Measurements from ENCODE around the gene CLDN24.

The CLDN24 gene

DNA sequence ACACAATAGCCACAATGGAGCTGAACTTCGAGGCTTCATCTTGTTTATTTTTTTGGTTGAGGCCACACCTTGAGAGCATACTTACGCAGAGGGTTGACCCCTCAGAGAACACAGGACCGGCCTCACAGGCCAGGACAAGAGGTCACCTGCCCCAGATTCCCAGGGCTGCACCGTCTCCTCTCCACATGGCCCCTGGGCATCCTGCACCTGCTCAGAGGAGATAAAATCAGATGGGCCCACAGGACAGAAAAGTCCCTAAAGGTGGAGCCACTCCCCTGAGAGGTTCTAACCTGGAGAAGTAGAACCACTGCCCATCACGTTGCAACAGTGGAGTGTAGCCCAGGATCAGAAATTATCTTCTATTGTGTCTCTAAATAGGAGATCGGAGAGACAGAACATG is 1.1 kb upstream of the CLDN24 start:
- H3K4me3 ChIP-seq (ENCODE audit: low read depth, low read length): no peak overlapping the region
- TF ChIP-seq, protein P1, sequence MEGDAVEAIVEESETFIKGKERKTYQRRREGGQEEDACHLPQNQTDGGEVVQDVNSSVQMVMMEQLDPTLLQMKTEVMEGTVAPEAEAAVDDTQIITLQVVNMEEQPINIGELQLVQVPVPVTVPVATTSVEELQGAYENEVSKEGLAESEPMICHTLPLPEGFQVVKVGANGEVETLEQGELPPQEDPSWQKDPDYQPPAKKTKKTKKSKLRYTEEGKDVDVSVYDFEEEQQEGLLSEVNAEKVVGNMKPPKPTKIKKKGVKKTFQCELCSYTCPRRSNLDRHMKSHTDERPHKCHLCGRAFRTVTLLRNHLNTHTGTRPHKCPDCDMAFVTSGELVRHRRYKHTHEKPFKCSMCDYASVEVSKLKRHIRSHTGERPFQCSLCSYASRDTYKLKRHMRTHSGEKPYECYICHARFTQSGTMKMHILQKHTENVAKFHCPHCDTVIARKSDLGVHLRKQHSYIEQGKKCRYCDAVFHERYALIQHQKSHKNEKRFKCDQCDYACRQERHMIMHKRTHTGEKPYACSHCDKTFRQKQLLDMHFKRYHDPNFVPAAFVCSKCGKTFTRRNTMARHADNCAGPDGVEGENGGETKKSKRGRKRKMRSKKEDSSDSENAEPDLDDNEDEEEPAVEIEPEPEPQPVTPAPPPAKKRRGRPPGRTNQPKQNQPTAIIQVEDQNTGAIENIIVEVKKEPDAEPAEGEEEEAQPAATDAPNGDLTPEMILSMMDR (IDR thresholded peaks at IDR 0.05; ENCODE audit: insufficient read depth, low read depth, low read length, missing control alignments): no peak
- no peak for DNase-seq (ENCODE audit: low read depth)

DNA sequence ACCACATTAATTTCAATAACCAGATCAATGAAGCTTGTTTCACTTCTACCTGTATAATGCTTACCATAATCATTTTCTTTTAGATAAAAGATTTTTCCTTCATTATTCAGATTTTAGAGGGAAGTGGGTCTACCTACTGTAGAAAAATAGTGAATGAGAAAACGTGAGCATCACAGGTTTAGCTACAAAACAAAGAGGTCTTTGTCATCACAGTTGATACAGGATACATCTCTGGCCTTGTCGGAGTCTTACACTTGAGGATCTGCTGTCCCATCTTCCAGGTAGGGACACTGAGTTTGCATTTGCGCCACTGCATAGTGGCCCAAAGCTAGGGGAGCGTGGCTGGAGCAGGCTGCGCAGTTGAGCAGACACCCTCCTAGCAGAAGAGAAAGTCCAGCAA is 710 bp downstream of the CLDN24 start:
- no peak overlapping the region for H3K4me3 ChIP-seq (ENCODE audit: low read depth, low read length)
- no peak for DNase-seq (ENCODE audit: low read depth)
- TF ChIP-seq, protein P1 (IDR thresholded peaks at IDR 0.05; ENCODE audit: insufficient read depth, low read depth, low read length, missing control alignments): no peak

DNA sequence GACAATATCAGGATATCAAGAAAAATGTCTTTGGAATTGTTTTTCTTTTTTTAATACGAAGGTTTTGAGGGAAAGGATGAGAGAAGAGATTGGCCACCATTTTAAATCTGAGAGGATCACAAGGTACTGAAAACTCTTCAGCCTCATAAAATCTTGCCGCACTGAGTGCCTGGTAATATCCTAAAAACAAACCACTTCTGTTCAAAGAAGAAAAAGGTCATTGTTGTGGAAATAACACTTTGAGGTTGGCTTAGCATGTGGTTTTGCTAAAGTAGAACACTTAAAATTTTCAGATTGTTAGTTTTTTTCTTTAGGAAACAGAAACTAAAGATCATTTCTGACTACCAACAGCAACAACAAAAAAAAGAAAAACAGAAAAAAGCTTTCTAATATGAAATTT is 1.1 kb downstream of the CLDN24 start:
- DNase-seq (ENCODE audit: low read depth): no peak
- H3K4me3 ChIP-seq (ENCODE audit: low read depth, low read length): no peak overlapping the region
- TF ChIP-seq, protein P1 (IDR thresholded peaks at IDR 0.05; ENCODE audit: insufficient read depth, low read depth, low read length, missing control alignments): no peak

DNA sequence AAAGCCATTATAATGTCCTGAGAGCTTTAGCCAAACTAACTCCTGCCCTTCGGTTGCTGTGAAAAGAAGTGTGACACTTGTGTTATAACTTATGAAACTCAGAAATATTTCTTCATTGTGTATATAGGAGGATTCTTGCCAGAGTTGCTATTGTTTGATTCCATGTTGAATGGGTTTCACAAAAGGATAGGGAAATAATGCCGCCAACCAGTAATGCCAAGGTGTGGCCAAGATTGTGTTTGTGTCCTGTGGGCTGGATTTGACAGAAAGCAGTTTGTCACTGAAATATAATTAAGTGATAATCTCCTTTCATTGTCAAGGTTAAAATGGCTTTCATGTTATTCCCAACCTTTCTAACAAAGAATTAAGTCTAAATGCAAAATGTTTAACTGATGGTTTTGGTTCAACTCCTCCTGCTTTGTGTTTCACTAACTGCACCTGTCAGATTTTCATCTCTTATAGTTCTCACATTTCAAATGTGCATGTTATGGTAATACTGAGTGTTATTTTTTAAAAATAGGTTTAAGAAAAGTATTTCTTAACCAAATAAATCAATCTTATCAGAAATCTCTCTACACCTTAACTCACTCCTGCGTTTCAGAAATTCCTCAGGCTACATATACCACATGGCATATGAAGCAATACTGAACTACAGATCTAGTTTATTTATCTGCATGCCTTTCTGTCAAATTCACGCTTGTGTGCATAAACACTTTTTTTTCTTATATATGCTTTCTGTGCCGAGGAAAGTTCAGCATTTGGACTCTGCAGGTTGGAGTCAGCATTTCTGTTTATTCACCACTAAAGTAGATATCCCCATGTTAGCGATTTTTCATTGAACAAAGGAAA is 1.8 kb downstream of the CLDN24 start, which contains the start of gene CLDN22:
Gene CLDN22 (minus strand): TSS at position 66 of the 849 bp plus-strand sequence. CDS start 58 bp downstream, at position 8.
- no peak within 1 kb of the TSS for H3K4me3 ChIP-seq (ENCODE audit: low read depth, low read length)
- no peak for DNase-seq (ENCODE audit: low read depth)
- TF ChIP-seq, protein P1 (IDR thresholded peaks at IDR 0.05; ENCODE audit: insufficient read depth, low read depth, low read length, missing control alignments): no peak

DNA sequence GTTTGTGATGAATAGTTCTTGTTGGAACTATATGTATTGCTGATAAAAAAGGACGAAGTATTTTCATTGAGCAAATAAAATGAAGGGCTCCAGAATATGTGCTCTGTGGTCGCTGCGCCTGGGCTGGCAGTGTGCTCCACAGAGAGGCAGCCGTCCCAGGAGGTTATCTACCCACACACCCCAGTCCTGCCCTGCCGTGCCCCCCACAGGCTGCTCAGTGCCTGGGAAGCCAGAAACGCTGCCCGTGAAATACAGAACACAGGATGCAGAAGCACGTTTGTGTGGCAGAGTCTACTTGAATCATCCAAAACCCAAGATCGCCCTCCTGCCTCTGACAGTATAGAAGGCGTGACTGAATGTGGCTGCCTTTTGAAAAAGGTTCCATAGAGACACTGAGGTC is 3.6 kb downstream of the CLDN24 start:
- DNase-seq (ENCODE audit: low read depth): no peak
- TF ChIP-seq, protein P1 (IDR thresholded peaks at IDR 0.05; ENCODE audit: insufficient read depth, low read depth, low read length, missing control alignments): no peak
- H3K4me3 ChIP-seq (ENCODE audit: low read depth, low read length): no peak overlapping the region

DNA sequence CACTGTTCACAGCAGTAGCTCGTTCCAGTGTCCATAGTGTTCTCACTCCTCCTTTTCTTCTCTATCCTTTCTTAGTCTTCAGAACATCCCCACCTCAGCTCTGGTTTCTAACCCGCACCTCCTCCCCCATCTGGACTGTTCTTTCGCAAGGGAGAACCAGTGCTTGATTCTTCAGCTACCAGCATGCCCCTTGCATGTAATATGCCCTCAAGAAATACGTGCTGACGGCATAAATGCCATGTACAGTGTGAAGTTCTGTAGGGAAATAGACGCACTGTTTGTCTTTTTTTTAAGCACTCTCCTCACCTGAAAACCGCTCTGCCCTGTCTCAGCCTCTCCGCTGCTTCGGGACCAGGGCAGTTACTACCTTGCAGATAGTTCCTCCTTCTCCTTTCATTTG is 7.4 kb downstream of the CLDN24 start:
- DNase-seq (ENCODE audit: low read depth): no peak
- no peak overlapping the region for H3K4me3 ChIP-seq (ENCODE audit: low read depth, low read length)
- TF ChIP-seq, protein P1 (IDR thresholded peaks at IDR 0.05; ENCODE audit: insufficient read depth, low read depth, low read length, missing control alignments): no peak
